ENCODE results near the gene LOC101059915. TPM values are rescaled to one million over a fixed set of nuclear protein-coding genes. Genes with fewer than 3 reads are reported as not detected.
"Not testable (repeated sequence)": the region's sequence is repeated elsewhere in the genome, so short reads cannot be mapped to it uniquely, and the experiment has no call there.

LOC101059915 gene

DNA sequence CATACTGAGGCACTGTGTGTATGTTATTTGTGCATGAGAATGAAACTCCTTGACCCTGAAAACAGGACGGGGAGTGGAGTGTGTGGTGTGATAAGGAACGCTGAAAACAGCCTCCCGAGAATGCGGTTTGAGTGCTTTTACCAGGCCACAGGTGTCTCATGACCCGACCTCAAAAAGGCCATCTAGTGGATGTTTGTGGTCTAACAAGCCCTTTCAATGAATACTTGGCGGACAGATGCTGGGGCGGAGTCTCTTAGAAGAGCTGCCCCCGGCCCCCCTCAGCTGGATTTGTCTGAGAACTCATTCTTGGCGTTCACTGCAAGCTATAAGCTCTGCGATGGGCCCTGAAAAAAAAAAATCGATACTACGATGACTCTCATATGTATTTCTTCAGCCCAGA, 35.5 kb downstream of the LOC101059915 start:
- DNase-seq; H3K4me3 ChIP-seq (ENCODE audit: low read length); H3K4me1 ChIP-seq (ENCODE audit: control insufficient read depth, insufficient read depth, low read length); H3K36me3 ChIP-seq (ENCODE audit: control insufficient read depth, insufficient read depth, low read length); H3K9me3 ChIP-seq (ENCODE audit: control insufficient read depth, low read depth, low read length); H3K27ac ChIP-seq (ENCODE audit: low read length); H3K27me3 ChIP-seq (ENCODE audit: control insufficient read depth, insufficient read depth, low read length): not testable (repeated sequence)
- WGBS (ENCODE audit: insufficient coverage, low lambda C conversion rate) = no CpG with 5 or more reads among the region's 12 CpGs

DNA sequence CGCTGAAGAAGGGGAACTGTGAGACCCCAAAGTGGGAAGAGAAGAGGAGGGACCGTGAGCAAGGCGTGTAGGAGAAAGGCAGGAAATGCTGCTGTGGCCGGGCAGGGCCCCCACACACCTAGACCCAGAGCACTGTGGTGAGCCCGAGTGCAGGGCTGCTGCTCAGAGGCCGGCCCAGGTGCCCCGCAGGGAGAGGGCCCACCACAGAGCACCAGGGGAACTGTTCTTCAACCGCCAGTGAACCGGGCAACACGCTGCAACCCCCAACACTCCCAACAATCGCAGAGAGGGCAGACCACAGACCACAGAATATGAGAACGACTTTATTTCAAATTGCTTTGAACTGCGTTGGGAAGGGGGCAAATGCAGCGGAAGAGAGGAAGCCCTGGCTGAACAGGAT, 46.7 kb downstream of the LOC101059915 start:
- H3K4me3 ChIP-seq (ENCODE audit: low read length); H3K4me1 ChIP-seq (ENCODE audit: control insufficient read depth, insufficient read depth, low read length); H3K36me3 ChIP-seq (ENCODE audit: control insufficient read depth, insufficient read depth, low read length); DNase-seq; H3K27me3 ChIP-seq (ENCODE audit: control insufficient read depth, insufficient read depth, low read length); H3K27ac ChIP-seq (ENCODE audit: low read length); H3K9me3 ChIP-seq (ENCODE audit: control insufficient read depth, low read depth, low read length): not testable (repeated sequence)
- no CpG with 5 or more reads among the region's 14 CpGs for WGBS (ENCODE audit: insufficient coverage, low lambda C conversion rate)

DNA sequence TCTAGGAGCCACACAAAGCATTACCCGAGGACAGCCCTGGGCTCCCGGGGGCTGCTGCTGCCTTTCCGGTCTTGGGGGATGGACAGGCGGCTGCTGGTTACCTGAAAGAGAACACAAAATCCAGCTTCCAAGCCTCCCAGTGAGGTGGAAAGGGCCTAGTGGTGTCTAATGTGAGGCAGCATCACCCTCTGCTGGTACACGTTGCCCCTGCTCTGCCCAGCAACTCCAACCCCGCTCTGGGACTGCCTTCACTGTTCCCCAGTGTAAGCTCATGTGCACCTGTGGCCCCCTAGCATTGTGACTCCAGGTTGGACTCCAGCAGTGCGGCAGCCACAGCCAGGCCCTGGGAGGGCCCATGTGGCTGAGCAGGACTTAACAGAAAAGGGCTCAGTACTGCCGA, 48.2 kb downstream of the LOC101059915 start:
- DNase-seq; H3K36me3 ChIP-seq (ENCODE audit: control insufficient read depth, insufficient read depth, low read length); H3K9me3 ChIP-seq (ENCODE audit: control insufficient read depth, low read depth, low read length); H3K4me3 ChIP-seq (ENCODE audit: low read length); H3K4me1 ChIP-seq (ENCODE audit: control insufficient read depth, insufficient read depth, low read length); H3K27ac ChIP-seq (ENCODE audit: low read length); H3K27me3 ChIP-seq (ENCODE audit: control insufficient read depth, insufficient read depth, low read length): not testable (repeated sequence)
- WGBS (ENCODE audit: insufficient coverage, low lambda C conversion rate) = no CpG with 5 or more reads among the region's 8 CpGs

DNA sequence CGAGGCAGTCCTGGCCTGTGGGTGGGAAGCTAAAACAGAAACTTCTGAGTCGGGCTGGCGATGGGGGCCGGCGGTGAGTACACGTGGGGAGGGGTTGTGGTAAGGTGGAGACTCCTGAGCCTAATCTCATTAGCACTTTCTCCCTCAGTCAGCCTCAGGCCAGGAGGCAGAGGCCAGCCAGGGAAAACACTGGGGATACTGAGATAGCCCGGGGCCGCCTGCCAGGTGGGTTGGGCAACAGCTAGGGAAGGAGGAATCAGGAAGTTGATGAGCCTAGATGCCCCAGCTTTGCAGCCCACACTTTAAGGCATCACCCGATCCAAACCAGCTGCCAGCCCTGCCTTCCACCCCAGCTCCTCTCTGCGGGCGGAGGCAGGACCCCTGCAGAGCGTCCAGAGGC, 49.0 kb downstream of the LOC101059915 start:
- not testable (repeated sequence) for H3K9me3 ChIP-seq (ENCODE audit: control insufficient read depth, low read depth, low read length); H3K4me1 ChIP-seq (ENCODE audit: control insufficient read depth, insufficient read depth, low read length); H3K4me3 ChIP-seq (ENCODE audit: low read length); H3K27ac ChIP-seq (ENCODE audit: low read length); H3K27me3 ChIP-seq (ENCODE audit: control insufficient read depth, insufficient read depth, low read length); DNase-seq; H3K36me3 ChIP-seq (ENCODE audit: control insufficient read depth, insufficient read depth, low read length)
- WGBS (ENCODE audit: insufficient coverage, low lambda C conversion rate) = no CpG with 5 or more reads among the region's 12 CpGs

DNA sequence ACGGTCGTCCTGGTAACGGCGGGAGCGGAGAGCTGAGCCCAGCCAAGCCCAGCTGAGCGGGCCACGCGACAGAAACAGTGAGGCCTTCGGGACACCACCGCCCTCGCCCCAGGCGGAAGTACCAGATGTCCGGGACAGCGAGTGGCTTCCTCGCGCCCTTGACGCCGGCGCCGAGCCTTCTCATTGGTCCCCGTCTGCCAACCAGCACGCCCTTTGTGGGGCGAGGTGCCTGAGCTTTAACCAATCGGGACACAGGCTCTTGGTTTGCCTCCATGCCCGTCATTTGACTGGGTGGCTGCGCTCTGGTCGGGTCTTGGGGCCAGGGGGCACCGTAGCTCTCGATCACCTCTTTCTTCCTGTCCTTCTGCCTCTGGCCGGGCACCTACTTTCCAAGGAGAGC, 50.8 kb downstream of the LOC101059915 start, which contains the start of gene CXorf49:
TSS of gene CXorf49 (minus strand) at position 101 of the 400 bp plus-strand sequence. CDS start 134 bp downstream, outside the sequence.
- H3K36me3 ChIP-seq (ENCODE audit: control insufficient read depth, insufficient read depth, low read length); DNase-seq; H3K27me3 ChIP-seq (ENCODE audit: control insufficient read depth, insufficient read depth, low read length); H3K27ac ChIP-seq (ENCODE audit: low read length); H3K4me3 ChIP-seq (ENCODE audit: low read length); H3K9me3 ChIP-seq (ENCODE audit: control insufficient read depth, low read depth, low read length); H3K4me1 ChIP-seq (ENCODE audit: control insufficient read depth, insufficient read depth, low read length): not testable (repeated sequence)
- no CpG with 5 or more reads among the region's 30 CpGs for WGBS (ENCODE audit: insufficient coverage, low lambda C conversion rate)

DNA sequence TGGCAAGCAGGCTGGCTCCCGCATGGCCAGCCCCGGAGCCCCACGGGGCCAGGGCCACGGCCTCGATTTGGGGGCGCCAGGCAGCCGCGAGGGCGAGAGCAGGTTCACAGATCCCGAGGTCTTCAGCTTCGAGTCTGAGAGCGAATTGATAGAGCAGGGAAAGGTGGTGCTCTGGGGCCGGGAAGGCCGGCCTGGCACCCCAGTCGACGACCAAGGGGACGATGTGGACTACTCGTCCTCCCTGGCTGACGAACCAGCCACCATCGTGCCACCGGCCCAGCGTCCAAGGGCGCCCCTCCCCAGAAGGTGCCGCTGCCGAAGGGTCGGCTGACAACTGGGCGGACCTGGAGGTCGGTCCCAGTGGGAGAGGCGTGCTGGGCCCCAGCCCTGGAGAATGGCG, 51.8 kb downstream of the LOC101059915 start:
- not testable (repeated sequence) for H3K27me3 ChIP-seq (ENCODE audit: control insufficient read depth, insufficient read depth, low read length); DNase-seq; H3K36me3 ChIP-seq (ENCODE audit: control insufficient read depth, insufficient read depth, low read length); H3K4me1 ChIP-seq (ENCODE audit: control insufficient read depth, insufficient read depth, low read length); H3K4me3 ChIP-seq (ENCODE audit: low read length); H3K27ac ChIP-seq (ENCODE audit: low read length); H3K9me3 ChIP-seq (ENCODE audit: control insufficient read depth, low read depth, low read length)
- no CpG with 5 or more reads among the region's 30 CpGs for WGBS (ENCODE audit: insufficient coverage, low lambda C conversion rate)

DNA sequence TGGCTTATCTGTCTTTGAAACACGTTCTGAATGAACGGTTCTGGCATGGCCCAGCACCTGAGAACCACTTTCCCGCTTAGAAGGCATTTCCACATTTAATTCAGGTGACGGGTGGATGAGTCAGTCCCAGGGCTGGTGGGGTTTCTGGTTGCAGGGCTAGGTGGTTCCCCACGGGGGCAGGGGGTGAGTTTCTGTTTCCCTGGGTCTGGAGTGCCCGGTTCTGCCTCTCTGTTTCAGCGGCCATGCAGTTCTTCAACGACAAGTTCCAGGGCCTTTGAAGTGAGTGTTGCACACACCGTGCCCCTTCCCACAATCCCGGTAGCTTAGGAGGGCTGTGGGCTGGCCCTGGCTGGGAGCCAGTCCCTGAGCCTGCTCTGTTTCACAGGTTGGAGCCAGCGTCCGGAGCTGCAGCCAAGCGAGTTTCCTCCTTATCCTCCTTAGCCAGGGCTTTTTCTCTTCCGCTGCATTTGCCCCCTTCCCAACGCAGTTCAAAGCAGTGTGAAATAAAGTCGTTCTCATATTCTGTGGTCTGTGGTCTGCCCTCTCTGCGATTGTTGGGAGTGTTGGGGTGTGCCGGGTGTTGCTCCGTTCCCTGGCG, 53.0 kb downstream of the LOC101059915 start:
- not testable (repeated sequence) for DNase-seq; H3K36me3 ChIP-seq (ENCODE audit: control insufficient read depth, insufficient read depth, low read length); H3K27ac ChIP-seq (ENCODE audit: low read length); H3K27me3 ChIP-seq (ENCODE audit: control insufficient read depth, insufficient read depth, low read length); H3K9me3 ChIP-seq (ENCODE audit: control insufficient read depth, low read depth, low read length); H3K4me3 ChIP-seq (ENCODE audit: low read length); H3K4me1 ChIP-seq (ENCODE audit: control insufficient read depth, insufficient read depth, low read length)
- WGBS (ENCODE audit: insufficient coverage, low lambda C conversion rate) = no CpG with 5 or more reads among the region's 20 CpGs

Other genes starting within 250 kb of the LOC101059915 start
- gene OGT, start 134.4 kb upstream of the LOC101059915 start, polyA plus RNA-seq = 239 TPM
- 1.6 TPM for gene GCNA, start 89.1 kb upstream of the LOC101059915 start, polyA plus RNA-seq
- gene CXCR3, start 49.0 kb upstream of the LOC101059915 start, polyA plus RNA-seq = 1.3 TPM
- gene CXorf49, start 50.7 kb downstream of the LOC101059915 start, polyA plus RNA-seq = not detected
- gene CXorf49B, start 95.8 kb downstream of the LOC101059915 start, polyA plus RNA-seq = not detected
- 3.3 TPM for gene NHSL2, start 243.3 kb downstream of the LOC101059915 start, polyA plus RNA-seq

All from large intestine (tissue), 3 donors.